Mucosa of descending colon (tissue), 3 donors: ENCODE data around the gene IRF6. TPM values are rescaled to one million over a fixed set of nuclear protein-coding genes. Genes with fewer than 3 reads are reported as not detected.
A peak's percentile ranks its signal among the peaks of the same experiment; 100 is the strongest.
"Not testable (repeated sequence)": the region's sequence is repeated elsewhere in the genome, so short reads cannot be mapped to it uniquely, and the experiment has no call there.

Experiments used
- ATAC-seq: fragments of 200-7000 bp; cut with Tn5 transposase; one replicate; pipeline ENCODE4 v1.9.1; 2020; ENCODE audit warnings: mild to moderate bottlenecking, moderate library complexity
- DNase-seq, 3 donors: peaks; one replicate each; pipeline ENCODE4 v3.0.0-alpha.2; 2020
- H3K36me3 ChIP-seq: fragments of 200-600 bp; one replicate; pipeline ENCODE4 v1.8.0; 2021; ENCODE audit warnings: low read depth, mild to moderate bottlenecking
- H3K4me1 ChIP-seq: fragments of 200-600 bp; one replicate; pipeline ENCODE4 v1.8.0; 2021; ENCODE audit warnings: low read depth, mild to moderate bottlenecking
- H3K4me3 ChIP-seq: fragments of 200-600 bp; one replicate; pipeline ENCODE4 v1.8.0; 2021; ENCODE audit warnings: mild to moderate bottlenecking
- H3K9me3 ChIP-seq: fragments of 200-600 bp; one replicate; pipeline ENCODE4 v1.8.0; 2021; ENCODE audit warnings: mild to moderate bottlenecking
- intact Hi-C, 2 donors: fragments of 100-400 bp; cut with DNase I in 1 of 2; cut with micrococcal nuclease in 1 of 2; formaldehyde crosslinking; loops; one replicate each; pipeline versions ENCODE4 v1.11.0 to v1.11.1; 2022; cut with DNase I, micrococcal nuclease
- total RNA-seq, 3 donors: library from RNA; stranded (reverse); fragmentation: NEBNext Ultra II Directional in 2 of 3; extraction: Animal tissue kit (Norgen Biotek cat#: 25700) in 2 of 3; gene quantifications; one replicate each; pipeline versions ENCODE4 v1.2.1 to v1.2.4, GENCODE V29; 2021 to 2023
- TF ChIP-seq, protein P1 (sequence below): fragments of 200-600 bp; IDR thresholded peaks from one replicate; pipeline ENCODE4 v1.8.0; 2022; ENCODE audit warnings: antibody characterized with exemption, mild to moderate bottlenecking
- donor health status: DM: no; HTN: no; CAD: no; lungs with moderate emphysema.
- donor health status: DM: no; HTN: no; CAD: no.
- donor health status: DM: no; HTN: yes; CAD: no.

IRF6 gene
- total RNA-seq, 3 donors from 2014 or later: 42.9 to 115 (median 96.9) TPM

DNA sequence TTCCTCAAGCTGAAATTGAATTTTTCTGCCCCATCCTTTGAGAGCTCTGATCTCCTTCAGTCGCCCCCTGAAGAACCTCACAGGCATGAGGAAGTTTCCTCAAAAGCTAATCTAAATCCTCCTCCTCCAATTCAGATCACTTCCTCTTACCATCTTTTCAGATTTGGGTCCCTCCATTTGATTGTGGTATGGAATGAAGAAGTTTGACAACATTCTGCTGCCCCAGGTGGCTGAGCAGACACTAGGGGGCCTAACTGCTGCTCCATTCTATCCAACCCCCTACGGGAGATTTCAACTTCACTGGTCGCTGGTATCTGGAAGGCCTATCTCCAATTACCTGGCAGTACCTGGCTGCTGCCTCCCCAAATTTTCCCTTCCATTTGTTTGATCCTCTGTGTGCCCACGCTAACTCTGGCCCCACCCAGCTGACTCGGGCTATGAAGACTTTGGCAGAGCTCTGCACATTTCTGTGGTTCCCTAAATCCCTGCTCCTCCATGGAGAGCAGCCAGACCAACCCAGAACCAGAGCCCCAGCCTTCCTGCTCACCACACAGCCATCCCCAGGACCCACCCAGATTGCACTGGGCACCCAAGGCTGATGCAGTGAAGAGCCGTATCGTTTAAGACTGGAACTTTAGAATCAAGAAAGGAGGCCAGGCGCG is 7.8 kb downstream of the IRF6 start:
- Histone ChIP-seq H3K4me1 (no peaks in the 10 kb centered on the region), H3K9me3 (no peaks in the 10 kb centered on the region), H3K4me3 (no peak overlapping the region), H3K36me3 (no peaks in the 10 kb centered on the region)
- intact Hi-C loops: no loop called here
- TF ChIP-seq, protein P1, sequence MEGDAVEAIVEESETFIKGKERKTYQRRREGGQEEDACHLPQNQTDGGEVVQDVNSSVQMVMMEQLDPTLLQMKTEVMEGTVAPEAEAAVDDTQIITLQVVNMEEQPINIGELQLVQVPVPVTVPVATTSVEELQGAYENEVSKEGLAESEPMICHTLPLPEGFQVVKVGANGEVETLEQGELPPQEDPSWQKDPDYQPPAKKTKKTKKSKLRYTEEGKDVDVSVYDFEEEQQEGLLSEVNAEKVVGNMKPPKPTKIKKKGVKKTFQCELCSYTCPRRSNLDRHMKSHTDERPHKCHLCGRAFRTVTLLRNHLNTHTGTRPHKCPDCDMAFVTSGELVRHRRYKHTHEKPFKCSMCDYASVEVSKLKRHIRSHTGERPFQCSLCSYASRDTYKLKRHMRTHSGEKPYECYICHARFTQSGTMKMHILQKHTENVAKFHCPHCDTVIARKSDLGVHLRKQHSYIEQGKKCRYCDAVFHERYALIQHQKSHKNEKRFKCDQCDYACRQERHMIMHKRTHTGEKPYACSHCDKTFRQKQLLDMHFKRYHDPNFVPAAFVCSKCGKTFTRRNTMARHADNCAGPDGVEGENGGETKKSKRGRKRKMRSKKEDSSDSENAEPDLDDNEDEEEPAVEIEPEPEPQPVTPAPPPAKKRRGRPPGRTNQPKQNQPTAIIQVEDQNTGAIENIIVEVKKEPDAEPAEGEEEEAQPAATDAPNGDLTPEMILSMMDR: no peak
- DNase-seq (no peak), ATAC-seq (no peak)

DNA sequence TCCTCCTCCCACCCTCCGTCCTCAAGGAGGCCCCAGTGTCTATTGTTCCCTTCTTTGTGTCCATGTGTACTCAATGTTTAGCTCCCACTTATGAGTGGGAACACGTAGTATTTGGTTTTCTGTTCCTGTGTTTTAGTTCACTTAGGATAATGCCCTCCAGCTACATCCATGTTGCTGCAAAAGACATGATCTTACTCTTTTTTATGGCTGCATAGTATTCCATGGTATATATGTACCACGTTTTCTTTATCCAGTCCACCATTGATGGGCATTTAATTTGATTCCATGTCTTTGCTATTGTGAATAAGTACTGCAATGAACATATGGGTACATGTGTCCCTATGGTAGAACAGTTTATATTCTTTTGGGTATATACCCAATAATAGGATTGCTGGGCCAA is 12.2 kb downstream of the IRF6 start:
- intact Hi-C loops, ATAC-seq, DNase-seq, H3K4me3 ChIP-seq, H3K9me3 ChIP-seq, H3K36me3 ChIP-seq: not testable (repeated sequence)
- H3K4me1 ChIP-seq: peaks cover 23% of the 10 kb centered on the region

DNA sequence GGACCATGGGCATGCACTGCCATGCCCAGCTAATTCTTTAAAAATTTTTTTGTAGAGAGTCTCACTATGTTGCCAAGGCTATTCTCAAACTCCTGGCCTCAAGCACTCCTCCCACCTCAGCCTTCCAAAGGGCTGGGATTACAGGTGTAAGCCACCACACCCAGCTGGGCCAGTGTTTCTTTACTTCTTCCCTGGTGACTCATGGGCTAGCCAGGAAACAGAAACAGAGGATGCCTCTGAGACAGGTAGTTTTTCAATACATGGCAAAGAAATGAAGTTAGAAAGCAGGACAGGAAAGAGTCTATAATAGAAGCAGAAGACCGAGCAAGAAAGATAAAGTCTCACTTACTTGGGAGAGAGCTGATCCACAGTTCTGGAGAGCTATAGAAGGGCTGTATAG is 14.0 kb downstream of the IRF6 start:
- DNase-seq: peak; percentile 57 to 67 (median 61)
- intact Hi-C loops: no loop called here
- Histone ChIP-seq H3K9me3 (no peaks in the 10 kb centered on the region), H3K36me3 (no peaks in the 10 kb centered on the region), H3K4me3 (no peak overlapping the region), H3K4me1 (peaks cover 28% of the 10 kb centered on the region)
- TF ChIP-seq, protein P1: no peak
- peak; percentile 82 for ATAC-seq

DNA sequence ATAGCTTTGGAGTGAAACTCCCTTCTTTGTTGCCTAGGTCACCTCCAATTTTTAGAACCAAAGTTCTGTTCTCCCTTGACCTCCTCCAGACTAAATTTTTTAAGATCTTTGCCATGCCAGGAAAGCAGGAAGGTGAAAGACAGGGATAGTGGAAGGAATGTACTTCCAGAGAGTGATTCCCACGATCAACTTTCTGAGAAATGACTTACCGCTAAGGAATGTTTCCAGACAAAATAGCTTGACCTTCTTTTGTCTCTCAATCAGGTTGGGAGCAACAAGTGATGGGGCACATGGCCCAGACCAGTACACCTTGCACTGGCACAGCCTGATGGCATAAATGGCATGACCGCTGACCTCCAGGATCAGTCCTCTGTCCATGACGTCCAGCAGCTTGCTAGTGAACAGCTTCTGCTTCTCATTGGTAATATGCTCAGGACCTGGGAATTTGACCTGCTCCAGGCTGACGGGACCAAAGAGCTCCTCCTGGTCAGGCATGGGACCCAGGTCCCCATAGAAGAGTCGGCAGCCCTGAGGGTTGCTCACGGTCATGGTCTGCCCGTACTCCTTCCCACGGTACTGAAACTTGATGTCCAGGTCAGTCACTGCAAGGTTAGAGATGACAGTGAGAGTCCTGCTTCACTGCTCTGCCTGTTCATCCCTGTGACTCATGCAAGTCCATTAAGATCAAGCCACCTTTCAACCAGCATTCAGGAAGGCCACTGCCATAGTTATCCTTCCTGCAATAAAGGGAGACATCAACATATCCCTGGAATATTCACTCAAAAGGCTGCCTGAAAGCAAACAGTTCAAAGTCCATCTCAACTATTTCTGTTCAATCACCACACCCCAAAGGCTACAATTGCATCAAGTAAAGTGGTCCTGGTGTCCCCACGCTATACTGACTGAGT is 15.4 kb downstream of the IRF6 start:
- intact Hi-C loops: no loop called here
- TF ChIP-seq, protein P1: no peak
- no peak overlapping the region for H3K4me3 ChIP-seq
- peak in 1 of 3 donors; percentile 32 for DNase-seq
- ATAC-seq: peak; percentile 85
- H3K9me3 ChIP-seq: no peaks in the 10 kb centered on the region
- H3K36me3 ChIP-seq: no peaks in the 10 kb centered on the region
- H3K4me1 ChIP-seq: peaks cover 28% of the 10 kb centered on the region

DNA sequence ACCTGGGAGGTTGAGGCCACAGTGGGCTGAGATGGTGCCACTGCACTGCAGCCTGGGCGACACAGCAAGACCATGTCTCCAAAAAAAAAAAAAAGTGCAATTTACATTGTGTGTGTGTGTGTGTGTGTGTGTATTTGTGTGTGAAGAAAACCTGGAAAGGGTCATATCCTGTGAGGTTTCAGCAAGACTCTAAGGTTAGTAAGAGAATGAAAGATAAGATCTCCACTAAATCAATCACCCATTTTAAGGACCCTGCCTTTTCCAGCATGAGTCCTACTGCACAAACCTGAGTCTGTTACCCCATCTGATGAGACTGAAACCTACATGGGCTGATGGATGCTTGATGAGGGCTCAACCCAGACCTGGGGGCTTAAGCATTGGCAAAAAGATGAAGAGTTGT is 16.7 kb downstream of the IRF6 start:
- DNase-seq (no peak), ATAC-seq (no peak)
- TF ChIP-seq, protein P1: no peak
- peaks cover 28% of the 10 kb centered on the region for H3K4me1 ChIP-seq
- H3K36me3 ChIP-seq: no peaks in the 10 kb centered on the region
- no peak overlapping the region for H3K4me3 ChIP-seq
- intact Hi-C loops: no loop called here
- H3K9me3 ChIP-seq: no peaks in the 10 kb centered on the region

- DNase-seq (peak in 1 of 3 donors; percentile 59), ATAC-seq (peak; percentile 52)
- Histone ChIP-seq H3K4me1 (peaks cover 35% of the 10 kb centered on the region), H3K36me3 (no peaks in the 10 kb centered on the region), H3K9me3 (no peaks in the 10 kb centered on the region), H3K4me3 (no peak overlapping the region)
- TF ChIP-seq, protein P1: no peak
- intact Hi-C loops: no loop called here
Observed at GRCh38 chr1:209787551-209787950, 18.4 kb downstream of the IRF6 start.
